Memory B cell (primary cell): Measurements from ENCODE around the gene PLBD1.

ENCODE experiments used
- ATAC-seq: fragments of 150-1000 bp; cut with Tn5 transposase; 2 replicates; pipeline ENCODE4 v1.10.0; 2021; ENCODE audit warnings: low read depth, mild to moderate bottlenecking, moderate library complexity
- DNase-seq, 2 donors: peaks; one replicate each; pipeline ENCODE4 v3.0.0; 2022; ENCODE audit warnings: low spot score in 2 of 2
- H3K27ac Mint-ChIP-seq: one replicate; pipeline ENCODE4 v1.8.0; 2022; ENCODE audit warnings: mild to moderate bottlenecking, moderate library complexity, mixed read lengths
- H3K27me3 Mint-ChIP-seq: one replicate; pipeline ENCODE4 v1.8.0; 2022; ENCODE audit warnings: mixed read lengths
- H3K36me3 Mint-ChIP-seq: one replicate; pipeline ENCODE4 v1.8.0; 2022; ENCODE audit warnings: mild to moderate bottlenecking, mixed read lengths
- H3K4me1 Mint-ChIP-seq: one replicate; pipeline ENCODE4 v1.8.0; 2022; ENCODE audit warnings: mixed read lengths
- H3K4me3 Mint-ChIP-seq: one replicate; pipeline ENCODE4 v1.8.0; 2022; ENCODE audit warnings: mild to moderate bottlenecking, moderate library complexity, mixed read lengths
- H3K9me3 Mint-ChIP-seq: one replicate; pipeline ENCODE4 v1.8.0; 2022; ENCODE audit warnings: mixed read lengths

The PLBD1 gene

DNA sequence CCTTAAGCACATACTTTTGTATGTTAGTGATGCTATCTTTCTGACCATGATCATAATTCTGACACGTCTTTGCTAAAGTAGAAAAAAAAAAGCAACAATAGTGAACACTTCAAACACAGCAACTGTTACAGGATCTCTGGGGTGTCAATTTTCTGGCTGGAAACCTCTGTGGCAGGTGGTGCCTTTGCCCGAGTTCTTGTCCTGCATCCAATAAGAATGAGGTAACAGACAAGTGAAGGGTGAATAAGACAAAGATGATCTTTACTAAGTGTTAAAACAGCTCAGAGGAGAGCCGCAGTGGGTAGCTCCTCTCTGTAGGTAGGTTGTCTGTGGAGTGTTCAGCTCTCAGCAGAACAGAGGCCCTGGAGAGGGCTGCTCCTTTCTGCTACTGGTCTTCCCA is 20.9 kb upstream of the PLBD1 start:
- DNase-seq (no peak), ATAC-seq (no peak)
- Mint-ChIP-seq H3K27ac (no peak overlapping the region), H3K9me3 (no peaks in the 10 kb centered on the region), H3K4me3 (no peak overlapping the region), H3K4me1 (no peaks in the 10 kb centered on the region), H3K36me3 (no peaks in the 10 kb centered on the region), H3K27me3 (no peaks in the 10 kb centered on the region)

DNA sequence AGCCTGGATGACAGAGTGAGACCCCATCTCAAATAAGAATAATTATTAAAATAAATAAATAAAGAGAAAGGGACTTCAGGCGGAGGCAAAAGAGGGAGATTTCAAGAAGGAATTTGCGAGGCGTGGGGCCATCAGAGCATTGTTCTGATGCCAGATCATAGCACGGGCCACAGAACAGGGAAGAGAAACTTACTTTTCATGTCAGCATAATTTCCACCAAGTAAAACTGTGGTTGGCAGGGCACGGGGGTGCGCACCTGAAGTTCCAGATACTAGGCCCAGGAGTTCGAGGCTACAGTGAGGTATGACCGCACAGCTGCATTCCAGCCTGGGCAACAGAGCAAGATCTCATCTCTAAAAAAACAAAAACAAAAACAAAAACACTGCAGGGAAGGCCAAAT is 11.0 kb upstream of the PLBD1 start:
- Mint-ChIP-seq H3K9me3 (no peaks in the 10 kb centered on the region), H3K27ac (no peak overlapping the region), H3K4me1 (peaks cover 22% of the 10 kb centered on the region), H3K36me3 (no peaks in the 10 kb centered on the region), H3K4me3 (no peak overlapping the region), H3K27me3 (no peaks in the 10 kb centered on the region)
- peak; percentile 75 for ATAC-seq
- DNase-seq: no peak

DNA sequence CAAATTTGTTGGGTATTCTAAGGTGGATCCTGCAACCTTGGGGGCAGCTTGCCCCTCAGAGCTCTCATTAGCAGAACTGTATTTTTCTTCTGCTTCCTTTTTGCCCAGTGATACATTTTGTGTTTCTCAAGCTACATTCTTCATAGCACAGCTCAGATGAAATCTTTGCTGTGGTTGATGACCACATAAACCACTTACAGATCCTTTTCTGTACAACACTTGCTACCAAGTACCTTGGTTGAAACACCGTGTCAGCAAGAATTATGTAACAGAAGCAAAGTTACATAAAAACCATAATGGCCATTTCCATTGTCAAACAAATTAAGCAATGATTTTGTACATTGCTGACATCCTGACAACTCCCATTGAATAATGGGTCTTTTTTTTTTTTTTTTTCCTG is 9.7 kb upstream of the PLBD1 start:
- ATAC-seq: peak; percentile 53
- H3K36me3 Mint-ChIP-seq: no peaks in the 10 kb centered on the region
- peaks cover 22% of the 10 kb centered on the region for H3K4me1 Mint-ChIP-seq
- no peak overlapping the region for H3K27ac Mint-ChIP-seq
- no peak for DNase-seq
- no peaks in the 10 kb centered on the region for H3K27me3 Mint-ChIP-seq
- no peaks in the 10 kb centered on the region for H3K9me3 Mint-ChIP-seq
- H3K4me3 Mint-ChIP-seq: no peak overlapping the region

- Mint-ChIP-seq H3K4me3 (no peak overlapping the region), H3K27ac (no peak overlapping the region)
- ATAC-seq: peak; percentile 46
Observed at GRCh38 chr12:14576896-14577295, 9.2 kb upstream of the PLBD1 start.

GRCh38 chr12:14575585-14575984 is 7.9 kb upstream of the PLBD1 start:
- ATAC-seq: no peak
- Mint-ChIP-seq H3K27me3 (no peaks in the 10 kb centered on the region), H3K4me1 (peaks cover 22% of the 10 kb centered on the region), H3K4me3 (no peak overlapping the region), H3K27ac (no peak overlapping the region), H3K36me3 (no peaks in the 10 kb centered on the region), H3K9me3 (no peaks in the 10 kb centered on the region)
- DNase-seq: no peak

More at GRCh38 chr12:14576896-14577295, 9.2 kb upstream of the PLBD1 start:
- H3K36me3 Mint-ChIP-seq: no peaks in the 10 kb centered on the region
- H3K9me3 Mint-ChIP-seq: no peaks in the 10 kb centered on the region
- H3K27me3 Mint-ChIP-seq: no peaks in the 10 kb centered on the region
- H3K4me1 Mint-ChIP-seq: peaks cover 22% of the 10 kb centered on the region
- no peak for DNase-seq

- Mint-ChIP-seq H3K4me1 (peaks cover 18% of the 10 kb centered on the region), H3K27ac (no peak overlapping the region), H3K9me3 (no peaks in the 10 kb centered on the region), H3K4me3 (no peak overlapping the region), H3K27me3 (peaks cover 2% of the 10 kb centered on the region), H3K36me3 (peaks cover 1% of the 10 kb centered on the region)
- no peak for DNase-seq
- ATAC-seq: no peak
Observed at GRCh38 chr12:14573118-14573517, 5.4 kb upstream of the PLBD1 start.

DNA sequence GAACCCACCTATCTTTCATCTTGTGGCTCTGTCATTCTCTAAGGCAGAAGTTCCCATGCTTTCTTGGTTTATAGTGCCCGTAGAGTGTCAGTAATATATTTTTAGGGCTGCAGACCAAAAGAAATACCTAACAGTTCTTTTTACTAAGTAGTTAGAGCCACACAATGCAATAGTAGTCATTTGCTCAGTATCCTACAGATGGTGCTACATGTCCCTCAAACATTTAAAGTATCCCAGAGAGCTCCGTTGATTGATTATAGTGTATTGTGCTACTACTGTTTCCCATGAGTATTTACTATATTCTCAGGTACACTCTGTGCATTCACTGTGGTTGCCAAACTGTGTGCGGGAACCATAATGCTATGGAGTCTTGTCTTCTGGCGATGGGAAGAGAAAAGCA is 4.7 kb upstream of the PLBD1 start:
- no peak overlapping the region for H3K27ac Mint-ChIP-seq
- ATAC-seq (peak; percentile 30), DNase-seq (no peak)
- H3K9me3 Mint-ChIP-seq: no peaks in the 10 kb centered on the region
- peaks cover 3% of the 10 kb centered on the region for H3K27me3 Mint-ChIP-seq
- H3K4me1 Mint-ChIP-seq: peaks cover 15% of the 10 kb centered on the region
- H3K4me3 Mint-ChIP-seq: no peak overlapping the region
- H3K36me3 Mint-ChIP-seq: peaks cover 1% of the 10 kb centered on the region

- H3K36me3 Mint-ChIP-seq: peaks cover 1% of the 10 kb centered on the region
- no peak for DNase-seq
- H3K27ac Mint-ChIP-seq: no peak overlapping the region
- H3K9me3 Mint-ChIP-seq: no peaks in the 10 kb centered on the region
- no peak overlapping the region for H3K4me3 Mint-ChIP-seq
- H3K27me3 Mint-ChIP-seq: peaks cover 3% of the 10 kb centered on the region
- no peak for ATAC-seq
- peaks cover 10% of the 10 kb centered on the region for H3K4me1 Mint-ChIP-seq
Observed at GRCh38 chr12:14571779-14572178, 4.1 kb upstream of the PLBD1 start.

DNA sequence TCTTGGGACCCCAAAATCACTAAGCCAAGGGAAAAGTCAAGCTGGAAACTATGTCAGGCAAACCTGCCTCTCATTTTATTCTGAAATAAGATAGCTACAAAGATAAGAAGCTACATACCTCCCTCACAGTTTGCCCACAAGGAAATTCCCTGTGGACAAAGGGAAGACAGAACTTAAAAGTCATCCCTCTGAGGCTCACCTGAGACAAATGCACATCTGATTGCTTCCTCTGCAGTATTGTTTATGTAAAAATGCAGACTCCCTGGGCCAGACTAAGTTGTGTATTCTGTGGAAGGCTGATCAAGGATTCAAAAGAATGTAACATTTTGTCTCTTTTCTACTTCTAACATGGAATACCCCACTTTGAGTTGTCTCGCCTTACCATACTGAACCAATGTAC is 2.5 kb upstream of the PLBD1 start:
- peaks cover 3% of the 10 kb centered on the region for H3K27me3 Mint-ChIP-seq
- no peak overlapping the region for H3K27ac Mint-ChIP-seq
- H3K4me1 Mint-ChIP-seq: peaks cover 7% of the 10 kb centered on the region

DNA sequence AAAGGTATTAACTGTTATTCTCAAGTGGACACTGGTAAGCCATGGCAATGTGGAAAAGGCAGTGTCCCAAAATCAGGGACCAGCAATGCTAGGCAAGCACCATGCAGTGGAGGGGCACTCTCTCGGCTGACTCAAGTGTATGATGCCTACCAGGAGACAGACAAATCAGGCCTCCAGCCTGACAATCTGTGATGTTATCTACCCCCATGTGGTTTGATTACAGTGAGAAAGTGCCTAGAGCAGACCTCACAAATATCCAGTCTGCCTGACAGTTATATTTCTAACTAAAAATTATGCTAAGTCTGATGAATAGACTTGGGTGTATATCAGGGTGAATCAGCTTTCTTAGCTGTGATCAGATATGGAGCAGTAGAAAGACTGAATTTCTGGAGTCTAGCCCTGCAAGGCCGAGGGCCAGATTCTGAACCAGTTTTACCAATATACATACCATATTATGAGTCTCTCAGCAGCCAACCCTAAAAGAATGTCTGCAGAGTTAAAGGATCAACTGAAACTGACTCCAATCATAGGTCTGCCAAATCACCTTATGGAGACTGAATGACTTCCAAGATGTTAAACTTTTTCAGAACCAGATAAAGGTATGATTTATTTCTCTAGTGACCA is 3.2 kb downstream of the PLBD1 start:
- H3K4me1 Mint-ChIP-seq: peaks cover 11% of the 10 kb centered on the region
- H3K9me3 Mint-ChIP-seq: no peaks in the 10 kb centered on the region
- peaks cover 1% of the 10 kb centered on the region for H3K36me3 Mint-ChIP-seq
- peaks cover 3% of the 10 kb centered on the region for H3K27me3 Mint-ChIP-seq
- DNase-seq (no peak), ATAC-seq (no peak)
- no peak overlapping the region for H3K4me3 Mint-ChIP-seq
- no peak overlapping the region for H3K27ac Mint-ChIP-seq

More for the DNA sequence above, 2.5 kb upstream of the PLBD1 start:
- H3K9me3 Mint-ChIP-seq: no peaks in the 10 kb centered on the region
- no peak overlapping the region for H3K4me3 Mint-ChIP-seq
- ATAC-seq: no peak
- DNase-seq: no peak
- peaks cover 1% of the 10 kb centered on the region for H3K36me3 Mint-ChIP-seq

DNA sequence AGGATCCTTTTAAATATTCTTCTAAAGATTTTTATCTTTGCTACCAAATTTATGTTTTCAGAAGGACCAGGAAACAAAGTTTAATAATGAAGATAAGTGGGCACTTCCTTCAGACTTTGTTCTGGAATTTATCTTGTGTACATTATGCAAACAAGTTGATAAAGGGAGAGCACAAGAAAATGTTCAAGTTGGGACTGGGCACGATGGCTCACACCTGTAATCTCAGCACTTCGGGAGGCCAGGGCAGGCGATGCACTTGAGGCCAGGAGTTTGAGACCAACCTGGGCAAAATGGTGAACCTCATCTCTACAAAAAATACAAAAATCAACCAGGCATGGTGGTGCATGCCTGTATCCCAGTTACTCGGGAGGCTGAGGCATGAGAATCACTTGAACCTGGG is 4.6 kb downstream of the PLBD1 start:
- no peak for ATAC-seq
- no peak for DNase-seq
- Mint-ChIP-seq H3K4me3 (no peak overlapping the region), H3K4me1 (peaks cover 16% of the 10 kb centered on the region), H3K9me3 (no peaks in the 10 kb centered on the region), H3K27ac (no peak overlapping the region), H3K36me3 (no peaks in the 10 kb centered on the region), H3K27me3 (no peaks in the 10 kb centered on the region)

- Mint-ChIP-seq H3K4me3 (no peak overlapping the region), H3K9me3 (no peaks in the 10 kb centered on the region), H3K27me3 (no peaks in the 10 kb centered on the region), H3K27ac (no peak overlapping the region), H3K36me3 (no peaks in the 10 kb centered on the region), H3K4me1 (peaks cover 16% of the 10 kb centered on the region)
- DNase-seq (no peak), ATAC-seq (no peak)
Observed at GRCh38 chr12:14562279-14562678, 5.4 kb downstream of the PLBD1 start.

GRCh38 chr12:14561677-14562238 is 5.9 kb downstream of the PLBD1 start:
- Mint-ChIP-seq H3K27ac (no peak overlapping the region), H3K36me3 (no peaks in the 10 kb centered on the region), H3K27me3 (no peaks in the 10 kb centered on the region), H3K4me1 (peaks cover 16% of the 10 kb centered on the region), H3K9me3 (no peaks in the 10 kb centered on the region), H3K4me3 (no peak overlapping the region)
- no peak for ATAC-seq
- DNase-seq: no peak

GRCh38 chr12:14560904-14561574 is 6.6 kb downstream of the PLBD1 start:
- DNase-seq: no peak
- H3K36me3 Mint-ChIP-seq: no peaks in the 10 kb centered on the region
- no peak overlapping the region for H3K4me3 Mint-ChIP-seq
- no peak for ATAC-seq
- no peak overlapping the region for H3K27ac Mint-ChIP-seq
- H3K9me3 Mint-ChIP-seq: no peaks in the 10 kb centered on the region
- H3K27me3 Mint-ChIP-seq: no peaks in the 10 kb centered on the region
- H3K4me1 Mint-ChIP-seq: peaks cover 16% of the 10 kb centered on the region
